ENCODE data around the gene MYO1B.

DNA sequence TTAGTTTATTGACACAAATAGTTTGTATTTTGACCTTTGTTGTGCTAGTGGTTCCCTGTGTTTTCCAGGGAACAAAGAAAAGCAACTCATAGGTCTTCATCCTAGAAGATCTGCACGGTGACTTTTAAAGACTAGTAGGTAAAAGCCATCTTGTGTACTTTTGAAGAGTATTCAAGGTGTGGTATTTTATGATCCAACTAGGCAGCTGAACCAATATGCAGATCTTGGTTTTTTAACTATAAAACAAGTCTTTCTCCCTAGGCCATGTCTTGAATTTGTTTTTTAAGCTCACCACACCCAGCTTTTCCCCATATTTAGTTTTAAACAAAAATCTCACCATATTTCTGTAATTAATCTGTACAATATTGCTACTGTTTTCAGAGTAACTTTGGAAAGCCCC lies 30.0 kb upstream of the MYO1B start:
- TF ChIP-seq, protein P1, sequence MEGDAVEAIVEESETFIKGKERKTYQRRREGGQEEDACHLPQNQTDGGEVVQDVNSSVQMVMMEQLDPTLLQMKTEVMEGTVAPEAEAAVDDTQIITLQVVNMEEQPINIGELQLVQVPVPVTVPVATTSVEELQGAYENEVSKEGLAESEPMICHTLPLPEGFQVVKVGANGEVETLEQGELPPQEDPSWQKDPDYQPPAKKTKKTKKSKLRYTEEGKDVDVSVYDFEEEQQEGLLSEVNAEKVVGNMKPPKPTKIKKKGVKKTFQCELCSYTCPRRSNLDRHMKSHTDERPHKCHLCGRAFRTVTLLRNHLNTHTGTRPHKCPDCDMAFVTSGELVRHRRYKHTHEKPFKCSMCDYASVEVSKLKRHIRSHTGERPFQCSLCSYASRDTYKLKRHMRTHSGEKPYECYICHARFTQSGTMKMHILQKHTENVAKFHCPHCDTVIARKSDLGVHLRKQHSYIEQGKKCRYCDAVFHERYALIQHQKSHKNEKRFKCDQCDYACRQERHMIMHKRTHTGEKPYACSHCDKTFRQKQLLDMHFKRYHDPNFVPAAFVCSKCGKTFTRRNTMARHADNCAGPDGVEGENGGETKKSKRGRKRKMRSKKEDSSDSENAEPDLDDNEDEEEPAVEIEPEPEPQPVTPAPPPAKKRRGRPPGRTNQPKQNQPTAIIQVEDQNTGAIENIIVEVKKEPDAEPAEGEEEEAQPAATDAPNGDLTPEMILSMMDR (IDR thresholded peaks at IDR 0.05; ENCODE audit: poor library complexity, severe bottlenecking) = no peak
- TF ChIP-seq EZH2 (IDR thresholded peaks at IDR 0.05; ENCODE audit: borderline replicate concordance, insufficient read depth, low read length, poor library complexity, severe bottlenecking) (no peak), MXI1 (conservative IDR thresholded peaks at IDR 0.05; ENCODE audit: poor library complexity, severe bottlenecking) (no peak), POLR2AphosphoS5 (IDR thresholded peaks at IDR 0.05) (no peak)
